SK-MEL-5 (cell line): Measurements from ENCODE around the gene NRG3. TPM values are rescaled to one million over a fixed set of nuclear protein-coding genes. Genes with fewer than 3 reads are reported as not detected.

Experiments
- DNase-seq: peaks from one replicate; pipeline ENCODE4 v3.0.0-alpha.2; 2016; ENCODE audit warnings: low read depth, low spot score
- in situ Hi-C: cut with HindIII; loops from 2 replicates; pipeline ENCODE4 v1.10.0; 2016; ENCODE audit warnings: low sequenced_read_pairs, high pct_unique_total_duplicates, low pct_unique_long_range_greater_than_20kb
- small RNA-seq, 2 experiments: library from RNA; depleted of rRNA; stranded (forward); fragments of <200 nt; gene quantifications; one replicate each; pipeline ENCODE3, GENCODE V24; 2014
- total RNA-seq: library from RNA; depleted of rRNA; stranded (reverse); fragments of >200 nt; shearing (Covaris generic); gene quantifications from 2 replicates; pipeline ENCODE4 v1.2.3, GENCODE V29; 2014

The NRG3 gene
- total RNA-seq, 1 experiment from 2014 or later, result 4.6 TPM

- DNase-seq, result no peak
- in situ Hi-C loops, result no loop called here
These were observed 1142.3 kb downstream of the NRG3 start for GRCh38 chr10:83017076-83017867.

- in situ Hi-C loops, result no loop called here
- no peak for DNase-seq
These were observed 1148.7 kb downstream of the NRG3 start for GRCh38 chr10:83023662-83024061.

Small RNA genes lying within 50 kb of the gene (small RNA-seq; reads per million reads assigned to genes)
- 0 reads per million in 2 experiments for gene RNU6-441P
